Dendritic cell treated with granulocyte-macrophage colony-stimulating factor and Interleukin-4, amounts not matched to agents 40 ng/mL and 50 ng/mL, for 4 days (primary cell): ENCODE measurements around the gene VPS13C.

Source experiments
- H3K27ac Mint-ChIP-seq: one replicate; pipeline ENCODE4 v1.8.0; 2022; ENCODE audit warnings: mild to moderate bottlenecking, mixed read lengths
- H3K27me3 Mint-ChIP-seq: one replicate; pipeline ENCODE4 v1.8.0; 2022; ENCODE audit warnings: mild to moderate bottlenecking, mixed read lengths
- H3K36me3 Mint-ChIP-seq: one replicate; pipeline ENCODE4 v1.8.0; 2022; ENCODE audit warnings: low read depth, mixed read lengths
- H3K4me1 Mint-ChIP-seq: one replicate; pipeline ENCODE4 v1.8.0; 2022; ENCODE audit warnings: low read depth, mixed read lengths
- H3K4me3 Mint-ChIP-seq: one replicate; pipeline ENCODE4 v1.8.0; 2022; ENCODE audit warnings: mild to moderate bottlenecking, moderate library complexity, mixed read lengths
- H3K9me3 Mint-ChIP-seq: one replicate; pipeline ENCODE4 v1.8.0; 2022; ENCODE audit warnings: mixed read lengths
- intact Hi-C: fragments of 100-400 bp; cut with micrococcal nuclease; formaldehyde crosslinking; loops from one replicate; pipeline ENCODE4 v1.15.0; 2022

The VPS13C gene, protein sequence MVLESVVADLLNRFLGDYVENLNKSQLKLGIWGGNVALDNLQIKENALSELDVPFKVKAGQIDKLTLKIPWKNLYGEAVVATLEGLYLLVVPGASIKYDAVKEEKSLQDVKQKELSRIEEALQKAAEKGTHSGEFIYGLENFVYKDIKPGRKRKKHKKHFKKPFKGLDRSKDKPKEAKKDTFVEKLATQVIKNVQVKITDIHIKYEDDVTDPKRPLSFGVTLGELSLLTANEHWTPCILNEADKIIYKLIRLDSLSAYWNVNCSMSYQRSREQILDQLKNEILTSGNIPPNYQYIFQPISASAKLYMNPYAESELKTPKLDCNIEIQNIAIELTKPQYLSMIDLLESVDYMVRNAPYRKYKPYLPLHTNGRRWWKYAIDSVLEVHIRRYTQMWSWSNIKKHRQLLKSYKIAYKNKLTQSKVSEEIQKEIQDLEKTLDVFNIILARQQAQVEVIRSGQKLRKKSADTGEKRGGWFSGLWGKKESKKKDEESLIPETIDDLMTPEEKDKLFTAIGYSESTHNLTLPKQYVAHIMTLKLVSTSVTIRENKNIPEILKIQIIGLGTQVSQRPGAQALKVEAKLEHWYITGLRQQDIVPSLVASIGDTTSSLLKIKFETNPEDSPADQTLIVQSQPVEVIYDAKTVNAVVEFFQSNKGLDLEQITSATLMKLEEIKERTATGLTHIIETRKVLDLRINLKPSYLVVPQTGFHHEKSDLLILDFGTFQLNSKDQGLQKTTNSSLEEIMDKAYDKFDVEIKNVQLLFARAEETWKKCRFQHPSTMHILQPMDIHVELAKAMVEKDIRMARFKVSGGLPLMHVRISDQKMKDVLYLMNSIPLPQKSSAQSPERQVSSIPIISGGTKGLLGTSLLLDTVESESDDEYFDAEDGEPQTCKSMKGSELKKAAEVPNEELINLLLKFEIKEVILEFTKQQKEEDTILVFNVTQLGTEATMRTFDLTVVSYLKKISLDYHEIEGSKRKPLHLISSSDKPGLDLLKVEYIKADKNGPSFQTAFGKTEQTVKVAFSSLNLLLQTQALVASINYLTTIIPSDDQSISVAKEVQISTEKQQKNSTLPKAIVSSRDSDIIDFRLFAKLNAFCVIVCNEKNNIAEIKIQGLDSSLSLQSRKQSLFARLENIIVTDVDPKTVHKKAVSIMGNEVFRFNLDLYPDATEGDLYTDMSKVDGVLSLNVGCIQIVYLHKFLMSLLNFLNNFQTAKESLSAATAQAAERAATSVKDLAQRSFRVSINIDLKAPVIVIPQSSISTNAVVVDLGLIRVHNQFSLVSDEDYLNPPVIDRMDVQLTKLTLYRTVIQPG (N-terminal part only)

DNA sequence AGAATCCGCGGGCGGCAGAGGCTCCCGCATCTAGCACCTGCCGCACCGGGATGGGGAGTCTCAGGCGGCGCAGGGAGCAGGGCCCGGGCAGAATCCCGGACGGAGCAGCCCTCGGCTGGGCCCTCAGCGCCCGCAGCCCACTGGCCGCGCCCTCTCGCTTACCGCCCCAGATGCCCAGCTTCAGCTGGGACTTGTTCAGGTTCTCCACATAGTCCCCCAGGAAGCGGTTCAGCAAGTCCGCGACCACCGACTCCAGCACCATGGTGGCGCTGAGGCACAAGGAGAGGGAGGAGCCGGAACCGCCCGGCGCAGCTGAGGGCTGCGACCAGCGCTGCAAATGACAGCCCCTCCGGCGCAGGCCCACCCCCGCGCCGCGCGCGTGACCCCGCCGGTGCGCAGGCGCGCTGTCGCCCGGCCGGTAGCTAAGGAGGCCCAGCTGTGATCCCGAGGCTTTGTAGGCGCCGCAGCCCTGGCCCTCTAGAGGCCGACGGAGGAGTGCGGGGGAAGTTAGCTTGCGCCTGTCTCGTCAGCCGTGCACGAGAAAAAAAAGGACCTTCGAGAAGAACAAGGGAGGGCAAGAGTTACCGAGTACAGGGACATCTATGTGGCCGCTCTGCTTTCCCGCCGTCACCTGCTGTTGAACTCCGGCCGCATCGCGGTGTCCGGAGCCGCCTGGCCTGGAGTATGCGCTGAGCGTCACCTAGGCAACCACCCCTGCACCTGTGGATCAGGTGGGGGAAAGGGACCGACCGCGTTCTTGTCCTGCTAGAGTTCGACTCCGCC is at the start of gene VPS13C:
Gene VPS13C (minus strand): TSS at position 335 of the 783 bp plus-strand sequence. CDS start 73 bp downstream, at position 262.
- peaks cover 48% of the 10 kb centered on the region for H3K4me1 Mint-ChIP-seq
- intact Hi-C loops = no loop called here
- peaks cover 20% of the 10 kb centered on the region for H3K36me3 Mint-ChIP-seq
- no peaks in the 10 kb centered on the region for H3K9me3 Mint-ChIP-seq
- peaks cover 32% of the 10 kb centered on the region for H3K27me3 Mint-ChIP-seq
- H3K4me3 Mint-ChIP-seq = peak within 1 kb of the TSS; percentile 93
- peak within 1 kb of the TSS; percentile 95 for H3K27ac Mint-ChIP-seq

DNA sequence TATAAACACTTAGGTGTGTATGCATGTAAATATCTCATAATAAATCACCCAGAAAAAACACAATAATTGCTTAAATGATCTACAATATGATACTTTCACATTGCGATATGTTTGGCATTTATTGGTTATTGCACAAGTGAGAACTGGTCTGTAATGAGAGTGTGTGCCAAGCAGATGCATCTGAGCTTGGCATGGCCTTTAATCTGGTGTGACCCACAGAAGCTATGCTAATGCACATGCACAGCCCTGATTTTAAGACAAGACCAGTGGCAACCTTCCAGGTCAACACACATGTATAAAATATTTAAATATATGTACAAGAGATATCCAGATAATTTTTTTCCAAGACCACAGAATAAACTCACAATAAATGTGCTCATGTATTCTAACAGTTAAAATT is 49.2 kb upstream of the VPS13C start:
- H3K27me3 Mint-ChIP-seq = no peaks in the 10 kb centered on the region
- no peaks in the 10 kb centered on the region for H3K4me1 Mint-ChIP-seq
- H3K27ac Mint-ChIP-seq = no peak overlapping the region
- no peaks in the 10 kb centered on the region for H3K36me3 Mint-ChIP-seq
- intact Hi-C loops = no loop called here
- H3K9me3 Mint-ChIP-seq = no peaks in the 10 kb centered on the region
- no peak overlapping the region for H3K4me3 Mint-ChIP-seq

DNA sequence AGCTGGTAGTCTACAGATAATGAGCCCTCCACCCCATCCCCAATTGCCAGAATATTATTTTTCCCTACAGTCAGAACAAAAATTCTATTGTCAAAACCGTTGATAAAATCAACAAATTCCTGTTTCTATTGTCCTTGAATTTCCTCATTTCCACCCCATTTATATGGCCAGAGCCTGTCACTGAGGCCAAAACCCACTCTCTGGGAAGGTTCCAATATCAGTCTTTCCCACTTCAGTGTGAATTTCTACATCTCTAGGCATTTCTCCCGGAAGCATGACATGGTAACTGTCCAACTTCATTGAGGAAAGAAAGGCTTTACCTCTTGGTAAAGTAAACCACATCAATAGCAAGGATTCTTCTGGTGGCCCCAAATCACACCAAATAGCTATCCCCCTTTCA is 48.2 kb upstream of the VPS13C start:
- no peaks in the 10 kb centered on the region for H3K9me3 Mint-ChIP-seq
- no peaks in the 10 kb centered on the region for H3K4me1 Mint-ChIP-seq
- no peak overlapping the region for H3K27ac Mint-ChIP-seq
- intact Hi-C loops = no loop called here
- H3K36me3 Mint-ChIP-seq = no peaks in the 10 kb centered on the region
- H3K27me3 Mint-ChIP-seq = no peaks in the 10 kb centered on the region
- no peak overlapping the region for H3K4me3 Mint-ChIP-seq

DNA sequence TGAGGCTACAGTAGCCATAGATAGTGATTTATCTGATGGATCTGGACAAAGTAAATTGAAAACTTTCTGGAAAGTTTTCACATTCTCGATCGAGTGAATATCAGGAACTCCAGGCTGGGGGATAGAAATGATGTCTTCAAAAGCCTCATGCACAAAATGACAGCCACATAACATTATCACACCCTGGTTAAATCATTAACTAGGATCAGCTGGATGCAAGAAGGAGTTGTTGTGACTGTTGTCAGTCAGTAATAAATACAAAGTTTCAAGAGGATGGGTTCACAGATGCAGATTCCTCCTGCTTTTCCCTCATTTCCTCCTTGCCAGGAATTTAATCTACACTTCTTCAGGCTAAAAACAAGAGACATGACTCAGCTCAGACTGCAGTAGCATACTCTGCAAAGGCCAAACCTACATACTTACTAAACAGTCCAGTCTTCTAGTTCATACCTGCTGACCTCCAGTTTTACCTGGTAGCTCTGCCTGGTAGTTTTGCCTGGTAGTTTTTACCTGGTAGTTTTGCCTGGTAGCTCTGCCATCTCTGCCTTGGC is 47.4 kb upstream of the VPS13C start:
- intact Hi-C loops = no loop called here
- H3K4me1 Mint-ChIP-seq = no peaks in the 10 kb centered on the region
- no peaks in the 10 kb centered on the region for H3K36me3 Mint-ChIP-seq
- H3K27ac Mint-ChIP-seq = no peak overlapping the region
- H3K9me3 Mint-ChIP-seq = no peaks in the 10 kb centered on the region
- no peaks in the 10 kb centered on the region for H3K27me3 Mint-ChIP-seq
- no peak overlapping the region for H3K4me3 Mint-ChIP-seq

DNA sequence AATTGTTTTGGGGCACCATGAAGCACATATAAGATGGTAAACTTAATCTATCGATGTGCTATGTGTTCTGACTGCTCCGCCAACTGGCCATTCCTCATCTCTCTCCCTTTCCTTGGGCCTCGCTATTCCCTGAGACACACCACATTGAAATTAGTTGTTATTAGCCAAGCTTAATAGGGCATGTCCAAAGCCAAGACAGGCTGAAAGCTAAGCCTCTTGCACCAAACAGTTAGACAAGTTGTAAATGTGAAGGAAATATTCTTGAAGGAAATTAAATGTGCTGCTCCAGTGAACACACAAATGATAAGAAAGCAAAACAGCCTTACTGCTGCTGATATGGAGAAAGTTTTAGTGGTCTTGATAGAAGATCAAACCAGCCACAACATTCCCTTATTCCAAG is 45.8 kb upstream of the VPS13C start:
- Mint-ChIP-seq H3K9me3 (no peaks in the 10 kb centered on the region), H3K4me3 (no peak overlapping the region), H3K36me3 (no peaks in the 10 kb centered on the region), H3K27ac (no peak overlapping the region), H3K27me3 (no peaks in the 10 kb centered on the region), H3K4me1 (no peaks in the 10 kb centered on the region)
- intact Hi-C loops = no loop called here

DNA sequence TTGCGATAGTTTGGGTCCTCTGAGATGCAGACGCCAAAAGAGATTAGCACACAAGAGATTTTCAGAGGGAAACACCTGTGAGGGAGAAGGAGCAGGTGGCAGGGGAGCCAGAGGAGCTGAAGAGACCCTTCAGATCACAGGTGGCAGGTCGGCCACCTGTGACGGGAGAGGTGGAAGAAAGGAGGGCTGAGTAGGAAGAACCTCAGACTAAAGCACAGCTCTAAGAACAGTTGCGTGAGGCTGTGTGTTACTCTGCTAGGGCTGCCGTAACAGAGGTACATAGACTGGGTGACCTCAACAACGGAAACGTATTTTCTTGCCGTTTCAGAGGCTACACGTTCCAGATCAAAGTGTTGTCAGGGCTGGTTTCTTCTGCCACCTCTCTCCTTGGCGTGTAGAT is 45.0 kb upstream of the VPS13C start:
- H3K27me3 Mint-ChIP-seq = no peaks in the 10 kb centered on the region
- H3K4me3 Mint-ChIP-seq = no peak overlapping the region
- no peak overlapping the region for H3K27ac Mint-ChIP-seq
- no peaks in the 10 kb centered on the region for H3K36me3 Mint-ChIP-seq
- H3K9me3 Mint-ChIP-seq = no peaks in the 10 kb centered on the region
- H3K4me1 Mint-ChIP-seq = no peaks in the 10 kb centered on the region
- intact Hi-C loops = no loop called here

DNA sequence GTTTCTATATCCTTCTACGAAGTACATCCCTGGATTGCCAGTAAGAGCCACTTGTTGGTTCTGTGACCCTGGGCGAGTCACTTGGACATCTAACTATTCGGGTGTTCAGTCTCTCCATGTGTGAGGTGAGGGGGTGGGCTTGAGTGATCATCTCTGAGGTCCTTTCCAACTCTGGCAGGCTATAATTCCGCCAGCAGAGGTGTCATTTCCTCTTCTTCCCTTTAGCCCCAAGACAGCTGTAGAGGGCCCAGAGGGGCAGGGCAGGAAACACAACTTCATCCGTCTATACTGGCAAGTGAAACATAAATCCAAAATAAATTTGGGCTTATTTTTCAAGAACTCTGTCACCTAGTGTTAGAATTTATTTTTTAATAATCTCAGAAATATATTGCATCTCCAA is 44.6 kb upstream of the VPS13C start:
- Mint-ChIP-seq H3K9me3 (no peaks in the 10 kb centered on the region), H3K4me1 (no peaks in the 10 kb centered on the region), H3K27me3 (no peaks in the 10 kb centered on the region), H3K36me3 (no peaks in the 10 kb centered on the region), H3K4me3 (no peak overlapping the region), H3K27ac (no peak overlapping the region)
- intact Hi-C loops = no loop called here

DNA sequence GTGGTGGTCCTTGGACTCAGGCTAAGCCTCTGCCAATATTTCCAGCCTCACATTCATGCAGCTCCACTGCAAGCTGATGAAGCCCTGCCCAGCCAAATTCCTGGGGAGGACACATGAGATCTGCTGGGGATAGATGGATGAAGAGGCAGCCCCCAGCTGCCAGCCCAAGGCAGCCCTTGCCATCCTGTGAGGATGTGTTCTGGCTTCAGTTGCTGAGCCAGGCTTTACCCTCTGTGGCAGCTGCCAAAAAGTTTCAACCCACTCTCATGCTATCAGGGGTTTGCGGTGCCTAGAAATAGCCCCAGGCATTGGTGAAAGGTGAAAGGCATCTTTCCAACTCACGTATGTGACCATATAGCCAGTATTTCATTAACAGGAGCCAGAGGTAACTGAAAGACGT is 44.2 kb upstream of the VPS13C start:
- Mint-ChIP-seq H3K27ac (no peak overlapping the region), H3K9me3 (no peaks in the 10 kb centered on the region), H3K4me3 (no peak overlapping the region), H3K4me1 (no peaks in the 10 kb centered on the region), H3K27me3 (no peaks in the 10 kb centered on the region), H3K36me3 (no peaks in the 10 kb centered on the region)
- intact Hi-C loops = no loop called here

DNA sequence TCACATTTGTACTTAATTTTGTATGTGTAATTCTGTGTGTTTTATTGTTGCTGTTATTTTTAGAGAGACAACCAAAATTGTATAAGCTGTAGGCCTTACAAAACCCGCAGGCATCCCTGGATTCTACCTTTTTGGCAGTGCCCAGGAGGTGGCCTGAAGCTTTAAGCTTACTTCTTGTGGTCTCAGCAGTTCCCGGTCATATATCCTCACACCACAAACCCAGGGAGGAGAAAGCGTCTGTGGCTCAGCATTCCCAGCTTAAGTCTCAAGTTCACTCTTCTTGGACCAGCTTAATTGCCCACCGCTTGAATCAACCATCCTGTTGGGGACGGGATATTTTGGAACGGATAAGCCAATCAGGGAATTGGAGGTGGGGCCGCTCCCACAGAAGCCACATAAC is 43.2 kb upstream of the VPS13C start:
- H3K4me1 Mint-ChIP-seq = no peaks in the 10 kb centered on the region
- H3K36me3 Mint-ChIP-seq = no peaks in the 10 kb centered on the region
- intact Hi-C loops = no loop called here
- no peak overlapping the region for H3K4me3 Mint-ChIP-seq
- H3K9me3 Mint-ChIP-seq = no peaks in the 10 kb centered on the region
- H3K27me3 Mint-ChIP-seq = no peaks in the 10 kb centered on the region
- H3K27ac Mint-ChIP-seq = no peak overlapping the region

DNA sequence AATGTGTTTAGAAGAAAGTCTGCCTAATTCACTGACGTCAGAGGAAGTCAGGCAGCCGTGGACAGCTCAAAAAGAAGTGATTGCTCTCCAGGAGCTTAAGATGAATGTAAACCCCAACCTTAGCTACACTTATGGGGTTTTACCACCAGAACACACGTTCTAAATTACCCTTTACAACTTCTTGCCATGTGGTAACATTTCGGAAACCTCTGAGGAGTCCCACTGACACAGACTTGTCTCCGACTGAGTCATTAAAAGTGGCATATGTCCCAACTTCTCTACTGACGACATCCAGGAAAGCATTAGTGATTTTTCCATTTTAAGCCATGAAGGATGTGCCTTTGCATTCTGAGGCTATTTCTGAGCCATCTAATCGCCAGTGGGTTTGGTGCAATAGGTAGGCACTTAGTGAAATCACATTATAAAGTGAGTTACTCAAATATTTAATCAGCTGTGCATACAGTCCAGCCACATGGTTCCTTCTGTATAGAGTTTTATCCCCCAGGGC is 38.9 kb upstream of the VPS13C start:
- H3K36me3 Mint-ChIP-seq = no peaks in the 10 kb centered on the region
- H3K4me3 Mint-ChIP-seq = no peak overlapping the region
- intact Hi-C loops = no loop called here
- no peaks in the 10 kb centered on the region for H3K4me1 Mint-ChIP-seq
- peaks cover 2% of the 10 kb centered on the region for H3K27me3 Mint-ChIP-seq
- no peaks in the 10 kb centered on the region for H3K9me3 Mint-ChIP-seq
- no peak overlapping the region for H3K27ac Mint-ChIP-seq

DNA sequence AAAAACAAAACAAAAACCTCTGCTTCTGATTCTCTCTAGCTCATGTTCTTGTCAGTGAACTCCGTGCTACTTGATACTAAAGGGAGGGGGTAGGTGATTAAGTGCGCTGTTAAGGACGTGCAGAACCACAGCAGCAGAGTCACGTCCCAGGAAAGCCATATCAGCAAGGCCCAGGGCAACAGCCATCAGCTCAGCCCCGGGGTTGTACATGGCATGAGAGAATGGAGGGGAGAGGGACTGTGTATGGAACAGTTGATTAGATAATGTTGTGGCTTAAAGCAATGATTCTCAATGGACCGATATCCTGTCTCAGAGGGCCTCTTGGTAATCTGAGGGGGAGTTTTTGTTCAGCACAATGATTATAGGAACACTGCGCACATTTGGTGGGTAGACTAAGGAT is 34.1 kb upstream of the VPS13C start:
- intact Hi-C loops = no loop called here

DNA sequence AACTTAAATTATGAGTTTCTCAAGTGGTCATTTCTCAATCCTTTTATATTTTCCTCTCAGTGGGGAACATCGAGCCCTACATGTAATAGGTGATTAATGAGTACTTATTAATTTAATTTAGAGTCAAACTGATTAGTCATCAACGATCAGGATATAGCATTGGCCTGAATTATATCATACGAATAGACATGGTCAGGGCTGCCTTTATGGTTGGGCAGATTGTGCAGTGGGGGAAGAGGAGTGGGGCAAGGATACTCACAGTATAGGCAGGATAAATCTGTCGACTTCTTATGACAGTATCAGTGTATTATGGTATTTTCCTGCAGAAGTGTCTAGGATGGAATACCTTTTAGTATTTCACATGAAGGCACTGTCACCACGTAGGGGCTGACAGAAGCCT is 33.6 kb upstream of the VPS13C start:
- Mint-ChIP-seq H3K9me3 (no peaks in the 10 kb centered on the region), H3K27ac (no peak overlapping the region), H3K36me3 (no peaks in the 10 kb centered on the region), H3K4me1 (no peaks in the 10 kb centered on the region), H3K27me3 (peaks cover 2% of the 10 kb centered on the region), H3K4me3 (no peak overlapping the region)
- intact Hi-C loops = no loop called here

More for the DNA sequence above, 34.1 kb upstream of the VPS13C start:
- no peak overlapping the region for H3K27ac Mint-ChIP-seq
- H3K27me3 Mint-ChIP-seq = peaks cover 2% of the 10 kb centered on the region
- no peaks in the 10 kb centered on the region for H3K9me3 Mint-ChIP-seq
- H3K4me3 Mint-ChIP-seq = no peak overlapping the region
- H3K36me3 Mint-ChIP-seq = no peaks in the 10 kb centered on the region
- no peaks in the 10 kb centered on the region for H3K4me1 Mint-ChIP-seq

DNA sequence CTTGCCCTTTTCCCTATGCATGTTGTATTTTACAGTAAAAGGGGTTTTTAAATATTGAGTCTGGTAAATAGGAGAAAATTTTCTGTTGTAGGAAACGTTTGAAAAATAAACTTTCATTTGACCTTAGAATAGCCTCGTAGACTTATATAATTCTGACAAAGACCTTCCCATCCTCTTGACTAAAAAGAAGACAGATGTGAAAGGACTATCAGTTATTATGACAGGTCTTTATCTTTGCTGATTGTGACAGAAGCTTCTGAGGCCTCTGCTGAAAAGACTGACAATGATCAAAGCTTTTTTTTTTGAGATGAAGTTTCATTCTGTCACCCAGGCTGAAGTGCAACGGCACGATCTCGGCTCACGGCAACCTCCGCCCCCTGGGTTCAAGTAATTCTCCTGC is 30.7 kb upstream of the VPS13C start:
- Mint-ChIP-seq H3K27me3 (no peaks in the 10 kb centered on the region), H3K4me1 (peaks cover 2% of the 10 kb centered on the region), H3K27ac (no peak overlapping the region), H3K9me3 (no peaks in the 10 kb centered on the region), H3K4me3 (no peak overlapping the region), H3K36me3 (no peaks in the 10 kb centered on the region)
- intact Hi-C loops = no loop called here
